Testis (tissue), 2 donors: Measurements from ENCODE around the gene COX10.

ENCODE experiments used
- POLR2A ChIP-seq: fragments of 450-650 bp; IDR thresholded peaks from one replicate; pipeline ENCODE4 v1.6.1; 2017; ENCODE audit warnings: antibody characterized with exemption, mild to moderate bottlenecking, moderate library complexity
- TF ChIP-seq, protein P1 (sequence below), 3 experiments: fragments of 450-650 bp in 2 of 3; fragments of 200-600 bp in 1 of 3; sonication (generic) in 1 of 3; IDR thresholded peaks; one replicate each; pipeline ENCODE4 v1.5.1; 2016 to 2019; ENCODE audit warnings: antibody characterized with exemption in 3 of 3, mild to moderate bottlenecking in 2 of 3, moderate library complexity in 1 of 3

- TF ChIP-seq POLR2A, result no peak
- TF ChIP-seq, protein P1, sequence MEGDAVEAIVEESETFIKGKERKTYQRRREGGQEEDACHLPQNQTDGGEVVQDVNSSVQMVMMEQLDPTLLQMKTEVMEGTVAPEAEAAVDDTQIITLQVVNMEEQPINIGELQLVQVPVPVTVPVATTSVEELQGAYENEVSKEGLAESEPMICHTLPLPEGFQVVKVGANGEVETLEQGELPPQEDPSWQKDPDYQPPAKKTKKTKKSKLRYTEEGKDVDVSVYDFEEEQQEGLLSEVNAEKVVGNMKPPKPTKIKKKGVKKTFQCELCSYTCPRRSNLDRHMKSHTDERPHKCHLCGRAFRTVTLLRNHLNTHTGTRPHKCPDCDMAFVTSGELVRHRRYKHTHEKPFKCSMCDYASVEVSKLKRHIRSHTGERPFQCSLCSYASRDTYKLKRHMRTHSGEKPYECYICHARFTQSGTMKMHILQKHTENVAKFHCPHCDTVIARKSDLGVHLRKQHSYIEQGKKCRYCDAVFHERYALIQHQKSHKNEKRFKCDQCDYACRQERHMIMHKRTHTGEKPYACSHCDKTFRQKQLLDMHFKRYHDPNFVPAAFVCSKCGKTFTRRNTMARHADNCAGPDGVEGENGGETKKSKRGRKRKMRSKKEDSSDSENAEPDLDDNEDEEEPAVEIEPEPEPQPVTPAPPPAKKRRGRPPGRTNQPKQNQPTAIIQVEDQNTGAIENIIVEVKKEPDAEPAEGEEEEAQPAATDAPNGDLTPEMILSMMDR (IDR thresholded peaks at IDR 0.05), result no peak
Measured at GRCh38 chr17:14072881-14073280, 3.6 kb downstream of the COX10 start.
